HCT116 (cell line): ENCODE results near the gene ERP27. TPM values are rescaled to one million over a fixed set of nuclear protein-coding genes. Genes with fewer than 3 reads are reported as not detected.

Experiments
- ATAC-seq: fragments of 200-7000 bp; cut with Tn5 transposase; 2 replicates; pipeline ENCODE4 v1.9.1; 2020; ENCODE audit warnings: mild to moderate bottlenecking, moderate library complexity
- BruUV-seq: library from RNA; stranded (reverse); fragments of 400-500 nt; replicated peaks from 2 replicates; lab custom pipeline; 2021; lab: Mats Ljungman, UMichigan
- CTCF ChIA-PET: fragments of 300-600 bp; sonication (Branson Sonifier 250); formaldehyde crosslinking; loops from one replicate; lab custom pipeline; 2021; ENCODE audit warnings: antibody characterized with exemption; lab: Charles Lee
- POLR2A ChIA-PET: fragments of 300-600, 350-600 bp; sonication (Branson Sonifier 250); formaldehyde crosslinking; loops from one replicate; lab custom pipeline; 2021; ENCODE audit warnings: antibody characterized with exemption; lab: Charles Lee
- RAD21 ChIA-PET, 2 experiments: fragments of 300-600 bp; sonication (Branson Sonifier 250); formaldehyde crosslinking; loops; one replicate each; lab custom pipeline; 2023; ENCODE audit warnings: low total read pairs in 2 of 2; ENCODE audit not compliant: uncharacterized antibody in 2 of 2, unreplicated experiment in 2 of 2, low non-redundant PET in 1 of 2; lab: Charles Lee
- DNase-seq: peaks from one replicate; pipeline ENCODE4 v3.0.0-alpha.2; 2010; ENCODE audit warnings: low read depth, low spot score
- H2AFZ ChIP-seq: fragments of 200-600 bp; shearing (Covaris generic), sonication (generic); 2 replicates; pipeline ENCODE4 v1.6.1; 2017; ENCODE audit warnings: low read depth, mixed run types, mixed read lengths, antibody characterized with exemption, low read length; ENCODE audit not compliant: poor library complexity, severe bottlenecking
- H3K27ac ChIP-seq: 2 replicates; pipeline ENCODE4 v1.5.1; 2012; ENCODE audit warnings: low read depth, low read length
- H3K27me3 ChIP-seq: fragments of 200-600 bp; sonication (generic); 2 replicates; pipeline ENCODE4 v1.6.1; 2016; ENCODE audit warnings: mixed run types, low read length, mixed read lengths; ENCODE audit not compliant: insufficient read depth
- H3K36me3 ChIP-seq, 2 experiments: fragments of 200-500 bp in 1 of 2; fragments of 200-600 bp in 1 of 2; sonication (Bioruptor generic) in 1 of 2; sonication (generic) in 1 of 2; 2 replicates each; pipeline versions ENCODE4 v1.5.1 to v1.6.1; 2014 to 2016; ENCODE audit warnings: low read length in 2 of 2, inconsistent platforms in 1 of 2, mixed read lengths in 1 of 2, mixed run types in 1 of 2; ENCODE audit not compliant: insufficient read depth in 2 of 2, control insufficient read depth in 1 of 2
- H3K4me1 ChIP-seq, 2 experiments: fragments of 200-600 bp in 1 of 2; sonication (generic) in 1 of 2; 2 replicates each; pipeline versions ENCODE4 v1.5.1 to v1.6.1; 2012 to 2017; ENCODE audit warnings: low read length in 2 of 2, inconsistent platforms in 1 of 2, mild to moderate bottlenecking in 1 of 2, mixed read lengths in 1 of 2, mixed run types in 1 of 2, moderate library complexity in 1 of 2; ENCODE audit not compliant: insufficient read depth in 2 of 2, control insufficient read depth in 1 of 2
- H3K4me2 ChIP-seq: fragments of 200-600 bp; sonication (generic); 2 replicates; pipeline ENCODE4 v1.6.1; 2017; ENCODE audit warnings: mixed run types, low read length, mixed read lengths
- H3K4me3 ChIP-seq, 2 experiments: fragments of 200-600 bp in 1 of 2; sonication (generic) in 1 of 2; replicated peaks in 1 of 2; 2 replicates each; pipeline ENCODE4 v1.5.1; 2011 to 2016; ENCODE audit warnings: low read length in 2 of 2, control low read depth in 1 of 2, low read depth in 1 of 2, mild to moderate bottlenecking in 1 of 2, mixed read lengths in 1 of 2, mixed run types in 1 of 2
- H3K79me2 ChIP-seq: fragments of 200-600 bp; sonication (generic); 2 replicates; pipeline ENCODE4 v1.6.1; 2017; ENCODE audit warnings: mild to moderate bottlenecking, mixed run types, low read length, moderate library complexity, mixed read lengths; ENCODE audit not compliant: insufficient read depth
- H3K9ac ChIP-seq: fragments of 200-600 bp; sonication (generic); 2 replicates; pipeline ENCODE4 v1.6.1; 2016; ENCODE audit warnings: low read length, mixed read lengths
- H3K9me2 ChIP-seq: fragments of 200-600 bp; sonication (generic), shearing (Covaris generic); 2 replicates; pipeline ENCODE4 v1.6.1; 2017; ENCODE audit warnings: mixed run types, mild to moderate bottlenecking, moderate library complexity; ENCODE audit not compliant: insufficient read depth
- H3K9me3 ChIP-seq, 2 experiments: fragments of 200-500 bp in 1 of 2; fragments of 200-600 bp in 1 of 2; sonication (Bioruptor generic) in 1 of 2; sonication (generic) in 1 of 2; 2 replicates each; pipeline ENCODE4 v1.6.1; 2014 to 2017; ENCODE audit warnings: low read length in 2 of 2, mixed read lengths in 2 of 2, inconsistent platforms in 1 of 2, low read depth in 1 of 2, mild to moderate bottlenecking in 1 of 2, mixed run types in 1 of 2, moderate library complexity in 1 of 2; ENCODE audit not compliant: control insufficient read depth in 1 of 2, insufficient read depth in 1 of 2
- H4K20me1 ChIP-seq: fragments of 200-600 bp; sonication (generic), shearing (Covaris generic); 2 replicates; pipeline ENCODE4 v1.6.1; 2017; ENCODE audit warnings: mixed run types, mild to moderate bottlenecking, moderate library complexity; ENCODE audit not compliant: insufficient read depth
- CBX3 ChIP-seq: IDR thresholded peaks from 2 replicates; pipeline ENCODE4 v1.6.1; 2012; ENCODE audit warnings: low read depth
- CEBPB ChIP-seq: IDR thresholded peaks from 2 replicates; pipeline ENCODE4 v1.6.1; 2012; ENCODE audit warnings: low read depth
- EGR1 ChIP-seq: IDR thresholded peaks from 2 replicates; pipeline ENCODE4 v1.6.1; 2012; ENCODE audit warnings: low read depth
- EZH2 ChIP-seq: fragments of 200-600 bp; sonication (generic); IDR thresholded peaks from 2 replicates; pipeline ENCODE4 v1.6.1; 2017; ENCODE audit warnings: antibody characterized with exemption, mixed run types
- EZH2phosphoT487 ChIP-seq: fragments of 200-600 bp; IDR thresholded peaks from 2 replicates; pipeline ENCODE4 v1.6.1; 2018; ENCODE audit warnings: antibody characterized with exemption, borderline replicate concordance
- FOSL1 ChIP-seq: IDR thresholded peaks from 2 replicates; pipeline ENCODE4 v1.6.1; 2012; ENCODE audit warnings: low read depth
- JUND ChIP-seq: IDR thresholded peaks from 2 replicates; pipeline ENCODE4 v1.6.1; 2012
- POLR2AphosphoS5 ChIP-seq: IDR thresholded peaks from 2 replicates; pipeline ENCODE4 v1.6.1; 2011; ENCODE audit warnings: mild to moderate bottlenecking, low read depth, low read length, moderate library complexity
- RAD21 ChIP-seq: IDR thresholded peaks from 2 replicates; pipeline ENCODE4 v1.6.1; 2012; ENCODE audit warnings: low read depth, mild to moderate bottlenecking
- SIN3A ChIP-seq: IDR thresholded peaks from 2 replicates; pipeline ENCODE4 v1.6.1; 2012; ENCODE audit warnings: low read depth
- SP1 ChIP-seq: IDR thresholded peaks from 2 replicates; pipeline ENCODE4 v1.6.1; 2012; ENCODE audit warnings: low read depth
- SRF ChIP-seq: IDR thresholded peaks from 2 replicates; pipeline ENCODE4 v1.6.1; 2012; ENCODE audit warnings: low read depth
- TCF7L2 ChIP-seq: IDR thresholded peaks from 2 replicates; pipeline ENCODE4 v1.7.0; 2011; ENCODE audit warnings: borderline replicate concordance, inconsistent platforms; ENCODE audit not compliant: insufficient read depth, insufficient read length; ENCODE audit errors: extremely low read depth
- ZFX ChIP-seq: fragments of 450-650 bp; IDR thresholded peaks from 2 replicates; pipeline ENCODE4 v1.6.1; 2017
- intact Hi-C: fragments of 100-400 bp; cut with micrococcal nuclease; formaldehyde crosslinking; loops from 2 replicates; pipeline ENCODE4 v1.10.0; 2022
- total RNA-seq: library from RNA; stranded (reverse); gene quantifications from one replicate; pipeline ENCODE4 v1.2.1, GENCODE V29; 2021; ENCODE audit not compliant: unreplicated experiment
- TF ChIP-seq, protein P1 (sequence below): IDR thresholded peaks from 2 replicates; pipeline ENCODE4 v1.6.1; 2012
- TF ChIP-seq, protein P2 (sequence below), 3 experiments: fragments of 200-600 bp in 1 of 3; sonication (generic) in 1 of 3; IDR thresholded peaks in 2 of 3; conservative IDR thresholded peaks in 1 of 3; 2 replicates each; pipeline ENCODE4 v1.5.1; 2012 to 2017; ENCODE audit warnings: low read depth in 2 of 3, low read length in 2 of 3, antibody characterized with exemption in 1 of 3, borderline replicate concordance in 1 of 3, control low read depth in 1 of 3, mild to moderate bottlenecking in 1 of 3, mixed read lengths in 1 of 3, mixed run types in 1 of 3, moderate library complexity in 1 of 3; ENCODE audit not compliant: insufficient read depth in 1 of 3

The ERP27 gene
- total RNA-seq, 1 experiment from 2014 or later: 0.39 TPM

DNA sequence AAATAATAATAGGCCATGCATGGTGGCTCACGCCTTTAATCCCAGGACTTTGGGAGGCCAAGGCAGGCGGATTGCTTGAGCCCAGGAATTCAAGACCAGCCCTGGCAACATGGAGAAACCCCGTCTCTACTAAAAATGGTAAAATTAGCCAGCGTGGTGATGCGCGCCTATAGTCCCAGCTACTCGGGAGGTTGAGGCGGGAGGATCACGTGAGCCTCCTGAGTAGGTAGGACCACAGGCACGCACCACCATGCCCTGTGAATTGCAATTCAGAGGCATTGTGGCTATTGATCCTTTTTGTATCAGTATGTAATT is 20.7 kb upstream of the ERP27 start:
- peaks cover 0 to 7% of the 10 kb centered on the region in 2 experiments; a peak in 2 of 4 replicates for H3K4me1 ChIP-seq
- no peak for ATAC-seq
- no peak overlapping the region for H3K4me2 ChIP-seq
- no peaks in the 10 kb centered on the region for H3K9me2 ChIP-seq
- H2AFZ ChIP-seq: no peak overlapping the region
- H3K9ac ChIP-seq: no peak overlapping the region
- intact Hi-C loops: no loop called here
- BruUV-seq: no TSS peak
- H4K20me1 ChIP-seq: no peaks in the 10 kb centered on the region
- no peak overlapping the region for H3K4me3 ChIP-seq
- H3K27ac ChIP-seq: no peak overlapping the region
- no peak for DNase-seq
- ChIA-PET CTCF (no interaction called here), RAD21 (no interaction called here)
- H3K9me3 ChIP-seq: no peaks in the 10 kb centered on the region
- no peaks in the 10 kb centered on the region for H3K79me2 ChIP-seq
- no peaks in the 10 kb centered on the region for H3K27me3 ChIP-seq
- no peaks in the 10 kb centered on the region for H3K36me3 ChIP-seq
- TF ChIP-seq CEBPB: no peak
- no peak for TF ChIP-seq SP1
- TF ChIP-seq SIN3A: no peak
- TF ChIP-seq JUND: no peak
- no peak for TF ChIP-seq RAD21
- TF ChIP-seq, all 23 proteins: peak for 0
- POLR2A ChIA-PET: no interaction called here

DNA sequence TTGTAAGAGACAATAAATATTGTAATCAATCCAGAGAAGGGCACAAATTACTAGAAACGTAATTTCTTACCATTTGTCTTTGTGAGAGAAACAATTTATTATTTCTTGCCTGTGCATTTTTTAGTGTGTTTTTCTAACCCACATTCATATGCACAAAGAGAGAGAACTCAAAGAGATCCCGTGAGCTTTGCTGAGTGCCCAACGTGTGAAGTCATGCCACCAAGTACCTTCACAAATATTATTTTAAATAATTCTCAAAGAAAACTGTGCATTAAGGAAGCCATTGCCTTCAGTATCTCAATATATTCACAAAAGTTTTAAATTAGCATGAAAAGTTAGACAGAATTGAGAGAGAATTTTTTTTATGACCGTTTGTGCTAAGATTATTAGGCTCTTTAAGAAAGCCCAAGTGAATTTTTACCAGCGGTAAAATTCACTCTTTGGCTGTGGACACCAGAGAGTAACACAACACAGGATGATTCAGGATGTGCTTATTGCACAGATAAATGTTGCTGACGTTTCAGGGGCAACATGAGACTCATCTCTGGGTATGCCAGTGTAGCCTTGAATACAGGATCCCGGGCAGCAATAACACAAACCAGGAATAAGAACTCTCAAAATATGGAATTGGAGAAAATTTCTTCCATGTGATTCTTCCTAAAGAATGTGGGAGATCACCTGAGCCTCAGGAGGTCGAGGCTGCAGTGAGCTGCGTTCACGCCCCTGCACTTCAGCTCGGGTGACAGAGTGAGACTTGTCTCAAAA is 20.2 kb upstream of the ERP27 start:
- H3K9ac ChIP-seq: no peak overlapping the region
- no peaks in the 10 kb centered on the region for H4K20me1 ChIP-seq
- no peak overlapping the region for H2AFZ ChIP-seq
- no peak overlapping the region for H3K4me2 ChIP-seq
- TF ChIP-seq EGR1: no peak
- TF ChIP-seq CBX3: no peak
- TF ChIP-seq, protein P1, sequence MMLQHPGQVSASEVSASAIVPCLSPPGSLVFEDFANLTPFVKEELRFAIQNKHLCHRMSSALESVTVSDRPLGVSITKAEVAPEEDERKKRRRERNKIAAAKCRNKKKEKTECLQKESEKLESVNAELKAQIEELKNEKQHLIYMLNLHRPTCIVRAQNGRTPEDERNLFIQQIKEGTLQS: no peak
- no peak for TF ChIP-seq TCF7L2
- no peak for TF ChIP-seq SIN3A
- TF ChIP-seq RAD21: no peak
- TF ChIP-seq, protein P2, sequence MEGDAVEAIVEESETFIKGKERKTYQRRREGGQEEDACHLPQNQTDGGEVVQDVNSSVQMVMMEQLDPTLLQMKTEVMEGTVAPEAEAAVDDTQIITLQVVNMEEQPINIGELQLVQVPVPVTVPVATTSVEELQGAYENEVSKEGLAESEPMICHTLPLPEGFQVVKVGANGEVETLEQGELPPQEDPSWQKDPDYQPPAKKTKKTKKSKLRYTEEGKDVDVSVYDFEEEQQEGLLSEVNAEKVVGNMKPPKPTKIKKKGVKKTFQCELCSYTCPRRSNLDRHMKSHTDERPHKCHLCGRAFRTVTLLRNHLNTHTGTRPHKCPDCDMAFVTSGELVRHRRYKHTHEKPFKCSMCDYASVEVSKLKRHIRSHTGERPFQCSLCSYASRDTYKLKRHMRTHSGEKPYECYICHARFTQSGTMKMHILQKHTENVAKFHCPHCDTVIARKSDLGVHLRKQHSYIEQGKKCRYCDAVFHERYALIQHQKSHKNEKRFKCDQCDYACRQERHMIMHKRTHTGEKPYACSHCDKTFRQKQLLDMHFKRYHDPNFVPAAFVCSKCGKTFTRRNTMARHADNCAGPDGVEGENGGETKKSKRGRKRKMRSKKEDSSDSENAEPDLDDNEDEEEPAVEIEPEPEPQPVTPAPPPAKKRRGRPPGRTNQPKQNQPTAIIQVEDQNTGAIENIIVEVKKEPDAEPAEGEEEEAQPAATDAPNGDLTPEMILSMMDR (IDR thresholded peaks at IDR 0.05 in 2 of 3, conservative IDR thresholded peaks at IDR 0.05 in 1 of 3; ENCODE audit: borderline replicate concordance in 1 of 3, insufficient read depth in 1 of 3, low read depth in 2 of 3, low read length in 2 of 3): no peak
- TF ChIP-seq POLR2AphosphoS5: no peak
- TF ChIP-seq SP1: no peak
- no peak for TF ChIP-seq SRF
- TF ChIP-seq EZH2: no peak
- no peak for TF ChIP-seq EZH2phosphoT487
- no peak for TF ChIP-seq FOSL1
- TF ChIP-seq JUND: no peak
- TF ChIP-seq ZFX: no peak
- TF ChIP-seq, all 23 proteins: peak for 0
- no peaks in the 10 kb centered on the region for H3K27me3 ChIP-seq
- no peak overlapping the region for H3K27ac ChIP-seq
- ChIA-PET CTCF (no interaction called here), RAD21 (no interaction called here), POLR2A (no interaction called here)
- H3K9me2 ChIP-seq: no peaks in the 10 kb centered on the region
- intact Hi-C loops: no loop called here
- no peaks in the 10 kb centered on the region for H3K9me3 ChIP-seq
- DNase-seq (no peak), ATAC-seq (no peak)
- no peaks in the 10 kb centered on the region for H3K36me3 ChIP-seq
- no TSS peak for BruUV-seq
- H3K4me3 ChIP-seq: no peak overlapping the region
- H3K79me2 ChIP-seq: no peaks in the 10 kb centered on the region
- peaks cover 0 to 7% of the 10 kb centered on the region in 2 experiments; a peak in 2 of 4 replicates for H3K4me1 ChIP-seq
